Prostate gland (tissue), 2 donors: Measurements from ENCODE around the gene ARL13A. TPM values are rescaled to one million over a fixed set of nuclear protein-coding genes. Genes with fewer than 3 reads are reported as not detected.
"Not testable (repeated sequence)": the region's sequence is repeated elsewhere in the genome, so short reads cannot be mapped to it uniquely, and the experiment has no call there.

Experiments
- DNase-seq: peaks from one replicate; pipeline ENCODE4 v3.0.0-alpha.2; 2019; ENCODE audit warnings: low spot score
- H3K27ac ChIP-seq, 2 donors: fragments of 200-600 bp; sonication (generic); 2 replicates each; pipeline ENCODE4 v1.5.1; 2017 to 2019
- H3K27me3 ChIP-seq: fragments of 200-600 bp; sonication (generic); replicated peaks from 2 replicates; pipeline ENCODE4 v1.5.1; 2019; ENCODE audit not compliant: insufficient read depth
- H3K36me3 ChIP-seq, 2 donors: fragments of 200-600 bp; sonication (generic); 1 replicate in 1 of 2; 2 replicates in 1 of 2; pipeline versions ENCODE4 v1.5.1 to v1.8.1; 2017 to 2019
- H3K4me1 ChIP-seq: fragments of 200-600 bp; sonication (generic); replicated peaks from 2 replicates; pipeline ENCODE4 v1.5.1; 2019
- H3K4me3 ChIP-seq, 2 donors: fragments of 200-600 bp; sonication (generic); 2 replicates each; pipeline ENCODE4 v1.5.1; 2017 to 2019
- H3K9me3 ChIP-seq: fragments of 200-600 bp; sonication (generic); 2 replicates; pipeline ENCODE4 v1.5.1; 2017
- POLR2A ChIP-seq: fragments of 450-650 bp; IDR thresholded peaks from one replicate; pipeline ENCODE4 v1.6.1; 2016; ENCODE audit warnings: antibody characterized with exemption, mild to moderate bottlenecking
- POLR2AphosphoS5 ChIP-seq: sonication (generic); formaldehyde crosslinking; IDR thresholded peaks from one replicate; pipeline ENCODE4 v1.6.1; 2017; ENCODE audit warnings: antibody characterized with exemption
- WGBS: methylation state at CpG from one replicate; pipeline ENCODE4 v1.1.5; 2018; 5-methylcytosine and 5-hydroxymethylcytosine counted together
- intact Hi-C: fragments of 100-400 bp; cut with DNase I; formaldehyde crosslinking; loops from one replicate; pipeline ENCODE4 v1.14.2; 2022
- total RNA-seq, 2 donors: library from RNA; depleted of rRNA; stranded (reverse); fragments of >200 nt; gene quantifications; one replicate each; pipeline ENCODE4 v1.1.0, GENCODE V29; 2016
- TF ChIP-seq, protein P1 (sequence below), 4 experiments: fragments of 200-600 bp in 2 of 4; fragments of 450-650 bp in 2 of 4; sonication (generic) in 2 of 4; IDR thresholded peaks; 1 replicate in 3 of 4; 2 replicates in 1 of 4; pipeline ENCODE4 v1.5.1; 2016 to 2019; ENCODE audit warnings: antibody characterized with exemption in 4 of 4, mild to moderate bottlenecking in 2 of 4, moderate library complexity in 2 of 4

ARL13A gene
- total RNA-seq, 2 donors from 2014 or later: 1.2 TPM; not detected in 1

GRCh38 chrX:100995469-100995868, 26.0 kb downstream of the ARL13A start:
- Histone ChIP-seq H3K27me3 (no peaks in the 10 kb centered on the region), H3K4me3 (no peak overlapping the region), H3K4me1 (no peaks in the 10 kb centered on the region), H3K36me3 (no peaks in the 10 kb centered on the region), H3K27ac (no peak overlapping the region), H3K9me3 (no peaks in the 10 kb centered on the region)
- WGBS: 74% methylated on average over 5 of the region's 5 CpGs
- intact Hi-C loops: no loop called here
- no peak for DNase-seq
- TF ChIP-seq POLR2A (no peak), POLR2AphosphoS5 (no peak)
- TF ChIP-seq, protein P1, sequence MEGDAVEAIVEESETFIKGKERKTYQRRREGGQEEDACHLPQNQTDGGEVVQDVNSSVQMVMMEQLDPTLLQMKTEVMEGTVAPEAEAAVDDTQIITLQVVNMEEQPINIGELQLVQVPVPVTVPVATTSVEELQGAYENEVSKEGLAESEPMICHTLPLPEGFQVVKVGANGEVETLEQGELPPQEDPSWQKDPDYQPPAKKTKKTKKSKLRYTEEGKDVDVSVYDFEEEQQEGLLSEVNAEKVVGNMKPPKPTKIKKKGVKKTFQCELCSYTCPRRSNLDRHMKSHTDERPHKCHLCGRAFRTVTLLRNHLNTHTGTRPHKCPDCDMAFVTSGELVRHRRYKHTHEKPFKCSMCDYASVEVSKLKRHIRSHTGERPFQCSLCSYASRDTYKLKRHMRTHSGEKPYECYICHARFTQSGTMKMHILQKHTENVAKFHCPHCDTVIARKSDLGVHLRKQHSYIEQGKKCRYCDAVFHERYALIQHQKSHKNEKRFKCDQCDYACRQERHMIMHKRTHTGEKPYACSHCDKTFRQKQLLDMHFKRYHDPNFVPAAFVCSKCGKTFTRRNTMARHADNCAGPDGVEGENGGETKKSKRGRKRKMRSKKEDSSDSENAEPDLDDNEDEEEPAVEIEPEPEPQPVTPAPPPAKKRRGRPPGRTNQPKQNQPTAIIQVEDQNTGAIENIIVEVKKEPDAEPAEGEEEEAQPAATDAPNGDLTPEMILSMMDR (IDR thresholded peaks at IDR 0.05): no peak

GRCh38 chrX:100999451-100999850, 29.9 kb downstream of the ARL13A start:
- Histone ChIP-seq H3K36me3 (no peaks in the 10 kb centered on the region), H3K4me1 (no peaks in the 10 kb centered on the region), H3K27me3 (no peaks in the 10 kb centered on the region), H3K27ac (no peak overlapping the region), H3K4me3 (no peak overlapping the region), H3K9me3 (no peaks in the 10 kb centered on the region)
- DNase-seq: no peak
- intact Hi-C loops: no loop called here
- 89% methylated on average over 2 of the region's 2 CpGs for WGBS
- no peak for TF ChIP-seq POLR2AphosphoS5
- TF ChIP-seq POLR2A: no peak
- TF ChIP-seq, protein P1 (IDR thresholded peaks at IDR 0.05): no peak

GRCh38 chrX:101009090-101009489, 39.6 kb downstream of the ARL13A start:
- H3K27me3 ChIP-seq: no peaks in the 10 kb centered on the region
- H3K36me3 ChIP-seq: no peaks in the 10 kb centered on the region

GRCh38 chrX:101012031-101012430, 42.5 kb downstream of the ARL13A start:
- H3K36me3 ChIP-seq, H3K27me3 ChIP-seq, H3K27ac ChIP-seq, H3K9me3 ChIP-seq, H3K4me3 ChIP-seq, H3K4me1 ChIP-seq, intact Hi-C loops, DNase-seq: not testable (repeated sequence)
- no CpG with 5 or more reads among the region's 1 CpG for WGBS

More at GRCh38 chrX:101009090-101009489, 39.6 kb downstream of the ARL13A start:
- H3K4me1 ChIP-seq: no peaks in the 10 kb centered on the region
- no peak overlapping the region for H3K4me3 ChIP-seq
- TF ChIP-seq, protein P1 (IDR thresholded peaks at IDR 0.05): no peak
- TF ChIP-seq POLR2AphosphoS5 (no peak), POLR2A (no peak)
- intact Hi-C loops: no loop called here
- no peaks in the 10 kb centered on the region for H3K9me3 ChIP-seq
- no peak for DNase-seq
- no peak overlapping the region for H3K27ac ChIP-seq

DNA sequence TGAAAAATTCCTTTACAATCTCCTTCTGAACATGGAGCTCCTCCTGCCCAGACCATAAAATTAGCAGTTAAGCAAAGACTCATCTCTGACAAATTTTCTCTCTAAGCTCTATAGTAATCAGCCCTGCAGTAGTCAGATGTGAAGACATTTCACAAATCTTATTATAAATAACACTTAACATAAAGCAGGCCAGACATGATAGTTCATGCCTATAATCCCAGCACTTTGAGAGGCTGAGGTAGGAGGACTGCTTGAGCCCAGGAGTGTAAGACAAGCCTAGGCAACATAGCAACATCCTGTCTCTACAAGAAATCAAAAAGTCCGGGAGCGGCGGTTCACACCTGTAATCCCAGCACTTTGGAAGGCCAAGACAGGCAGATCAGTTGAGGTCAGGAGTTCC, 52.5 kb downstream of the ARL13A start:
- WGBS: 100% methylated on average over 3 of the region's 3 CpGs
- Histone ChIP-seq H3K27ac (no peak overlapping the region), H3K27me3 (no peaks in the 10 kb centered on the region), H3K4me1 (no peaks in the 10 kb centered on the region), H3K4me3 (no peak overlapping the region), H3K9me3 (no peaks in the 10 kb centered on the region), H3K36me3 (no peaks in the 10 kb centered on the region)
- no peak for TF ChIP-seq POLR2A
- TF ChIP-seq, protein P1 (IDR thresholded peaks at IDR 0.05): no peak
- no peak for TF ChIP-seq POLR2AphosphoS5
- intact Hi-C loops: no loop called here
- DNase-seq: no peak
